ENCODE results near the gene RAB13.

RAB13 gene

GRCh38 chr1:153932156-153933131 is 53.7 kb downstream of the RAB13 start:
- H3K4me3 ChIP-seq = no peak overlapping the region
- no peak for TF ChIP-seq CTCF (IDR thresholded peaks at IDR 0.05)
- no peak overlapping the region for H3K27ac ChIP-seq
- no peak for DNase-seq (ENCODE audit: low spot score)

Data from coronary artery (tissue), 2 donors.